Urinary bladder (tissue), 4 donors: ENCODE measurements around the gene PDLIM1. TPM values are rescaled to one million over a fixed set of nuclear protein-coding genes. Genes with fewer than 3 reads are reported as not detected.

Experiments used
- DNase-seq: peaks from one replicate; pipeline ENCODE4 v3.0.0-alpha.2; 2015; ENCODE audit errors: extremely low spot score
- H3K27ac ChIP-seq: one replicate; pipeline ENCODE4 v1.5.1; 2013; ENCODE audit warnings: low read depth, mild to moderate bottlenecking, moderate library complexity
- H3K36me3 ChIP-seq: one replicate; pipeline ENCODE4 v1.6.1; 2013; ENCODE audit warnings: mild to moderate bottlenecking, moderate library complexity; ENCODE audit not compliant: insufficient read depth
- H3K4me1 ChIP-seq: one replicate; pipeline ENCODE4 v1.6.1; 2013; ENCODE audit warnings: mild to moderate bottlenecking, moderate library complexity; ENCODE audit not compliant: insufficient read depth
- H3K4me3 ChIP-seq: one replicate; pipeline ENCODE4 v1.5.1; 2013; ENCODE audit warnings: low read depth, low read length
- WGBS: extraction: QIAGEN DNeasy Blood & Tissue Kit; methylation state at CpG from one replicate; pipeline ENCODE4 v1.1.7; 2013; 5-methylcytosine and 5-hydroxymethylcytosine counted together
- polyA plus RNA-seq: library from polyadenylated mRNA; stranded (reverse); fragments of 200-250 nt; gene quantifications from one replicate; pipeline ENCODE4 v1.2.3, GENCODE V29; 2013
- total RNA-seq: library from RNA; depleted of rRNA; stranded (reverse); fragments of >200 nt; gene quantifications from one replicate; pipeline ENCODE4 v1.2.3, GENCODE V29; 2014
- donor health status: healthy with polysubstance abuse.
- donor health status: healthy.

Gene PDLIM1
- total RNA-seq (24.4 TPM), polyA plus RNA-seq (217 TPM)

GRCh38 chr10:95290461-95291364, at the start of gene PDLIM1:
PDLIM1 (minus strand) TSS chr10:95291003; CDS start chr10:95290915, 88 bp downstream.
- peaks cover 1% of the 10 kb centered on the region for H3K4me1 ChIP-seq
- H3K36me3 ChIP-seq: no peaks in the 10 kb centered on the region
- peak within 1 kb of the TSS; percentile 79 for H3K4me3 ChIP-seq
- 1% methylated on average over 117 of the region's 119 CpGs for WGBS
- H3K27ac ChIP-seq: peak within 1 kb of the TSS; percentile 92
- DNase-seq: no peak

- peaks cover 3% of the 10 kb centered on the region for H3K4me1 ChIP-seq
These were observed 49.1 kb upstream of the PDLIM1 start for GRCh38 chr10:95339863-95340262.

GRCh38 chr10:95337423-95338160, 46.8 kb upstream of the PDLIM1 start:
- Histone ChIP-seq H3K36me3 (no peaks in the 10 kb centered on the region), H3K4me1 (peaks cover 3% of the 10 kb centered on the region), H3K27ac (no peak overlapping the region), H3K4me3 (no peak overlapping the region)
- DNase-seq: no peak
- WGBS: 88% methylated on average over 10 of the region's 10 CpGs

More at GRCh38 chr10:95339863-95340262, 49.1 kb upstream of the PDLIM1 start:
- 99% methylated on average over 1 of the region's 1 CpG for WGBS
- Histone ChIP-seq H3K36me3 (no peaks in the 10 kb centered on the region), H3K27ac (no peak overlapping the region), H3K4me3 (no peak overlapping the region)
- DNase-seq: no peak

- Histone ChIP-seq H3K27ac (no peak overlapping the region), H3K4me3 (no peak overlapping the region), H3K36me3 (no peaks in the 10 kb centered on the region), H3K4me1 (peaks cover 3% of the 10 kb centered on the region)
- no peak for DNase-seq
- WGBS: 93% methylated on average over 9 of the region's 9 CpGs
These were observed 45.9 kb upstream of the PDLIM1 start for GRCh38 chr10:95336702-95337101.

- Histone ChIP-seq H3K4me1 (peaks cover 3% of the 10 kb centered on the region), H3K4me3 (no peak overlapping the region), H3K27ac (peak overlapping the region; percentile 38), H3K36me3 (no peaks in the 10 kb centered on the region)
- 95% methylated on average over 19 of the region's 19 CpGs for WGBS
- no peak for DNase-seq
These were observed 45.3 kb upstream of the PDLIM1 start for GRCh38 chr10:95335933-95336699.

GRCh38 chr10:95334805-95335144, 44.0 kb upstream of the PDLIM1 start:
- peak overlapping the region; percentile 72 for H3K27ac ChIP-seq
- no peak for DNase-seq
- peaks cover 3% of the 10 kb centered on the region for H3K4me1 ChIP-seq
- no peaks in the 10 kb centered on the region for H3K36me3 ChIP-seq
- WGBS: 48% methylated on average over 3 of the region's 3 CpGs
- no peak overlapping the region for H3K4me3 ChIP-seq

- peaks cover 3% of the 10 kb centered on the region for H3K4me1 ChIP-seq
- H3K27ac ChIP-seq: peak overlapping the region; percentile 92
- no peak overlapping the region for H3K4me3 ChIP-seq
- WGBS: 31% methylated on average over 12 of the region's 12 CpGs
- no peak for DNase-seq
- no peaks in the 10 kb centered on the region for H3K36me3 ChIP-seq
These were observed 43.4 kb upstream of the PDLIM1 start for GRCh38 chr10:95333997-95334804.

- no peak for DNase-seq
- 89% methylated on average over 4 of the region's 4 CpGs for WGBS
- H3K36me3 ChIP-seq: no peaks in the 10 kb centered on the region
- H3K27ac ChIP-seq: no peak overlapping the region
- no peak overlapping the region for H3K4me3 ChIP-seq
- H3K4me1 ChIP-seq: peaks cover 3% of the 10 kb centered on the region
These were observed 42.0 kb upstream of the PDLIM1 start for GRCh38 chr10:95332666-95333249.

- peaks cover 3% of the 10 kb centered on the region for H3K4me1 ChIP-seq
- no peak for DNase-seq
- WGBS: 77% methylated on average over 3 of the region's 3 CpGs
- H3K36me3 ChIP-seq: no peaks in the 10 kb centered on the region
- no peak overlapping the region for H3K4me3 ChIP-seq
- H3K27ac ChIP-seq: no peak overlapping the region
These were observed 40.9 kb upstream of the PDLIM1 start for GRCh38 chr10:95331596-95332130.

GRCh38 chr10:95330966-95331453, 40.2 kb upstream of the PDLIM1 start:
- DNase-seq: no peak
- Histone ChIP-seq H3K27ac (no peak overlapping the region), H3K4me1 (peaks cover 3% of the 10 kb centered on the region), H3K36me3 (no peaks in the 10 kb centered on the region), H3K4me3 (no peak overlapping the region)
- WGBS: 82% methylated on average over 1 of the region's 1 CpG

- no peak for DNase-seq
- no peaks in the 10 kb centered on the region for H3K4me1 ChIP-seq
- no peak overlapping the region for H3K27ac ChIP-seq
- H3K36me3 ChIP-seq: no peaks in the 10 kb centered on the region
- 82% methylated on average over 9 of the region's 9 CpGs for WGBS
- no peak overlapping the region for H3K4me3 ChIP-seq
These were observed 38.5 kb upstream of the PDLIM1 start for GRCh38 chr10:95329296-95329695.

- DNase-seq: no peak
- no peaks in the 10 kb centered on the region for H3K4me1 ChIP-seq
- H3K27ac ChIP-seq: no peak overlapping the region
- 67% methylated on average over 3 of the region's 3 CpGs for WGBS
- H3K4me3 ChIP-seq: no peak overlapping the region
- H3K36me3 ChIP-seq: no peaks in the 10 kb centered on the region
These were observed 37.2 kb upstream of the PDLIM1 start for GRCh38 chr10:95328013-95328412.
